ENCODE results near the gene DKK2. TPM values are rescaled to one million over a fixed set of nuclear protein-coding genes. Genes with fewer than 3 reads are reported as not detected.

Gene DKK2
- total and polyA plus RNA-seq, 10 of the 15 experiments (the other 5 are each of a cell fraction or from before 2014, with no cell fraction given) = not detected

GRCh38 chr4:107060388-107060787 lies 24.3 kb upstream of the DKK2 start (continued):
- TF ChIP-seq MAX (IDR thresholded peaks at IDR 0.05; ENCODE audit: low read depth, low read length) (no peak), KAT2A (conservative IDR thresholded peaks at IDR 0.05; ENCODE audit: control insufficient read depth, low read depth, low read length) (no peak), CEBPB (IDR thresholded peaks at IDR 0.05; ENCODE audit: borderline replicate concordance in 1 of 2, low read depth in 2 of 2, low read length in 2 of 2) (no peak)

GRCh38 chr4:107058828-107059227 lies 22.7 kb upstream of the DKK2 start:
- no peaks in the 10 kb centered on the region for H4K20me1 ChIP-seq (ENCODE audit: control insufficient read depth, insufficient read depth)
- H3K4me2 ChIP-seq (ENCODE audit: control insufficient read depth, insufficient read depth) = no peak overlapping the region
- BruUV-seq (replicated peaks) = no TSS peak
- SMC1A ChIA-PET (ENCODE audit: uncharacterized antibody, unreplicated experiment) = no interaction called here
- no peaks in the 10 kb centered on the region for H3K4me1 ChIP-seq (ENCODE audit: control insufficient read depth, insufficient read depth, low read length)
- CTCF ChIA-PET = no interaction called here
- POLR2A ChIA-PET = no interaction called here
- TF ChIP-seq KDM1A (IDR thresholded peaks at IDR 0.05; ENCODE audit: borderline replicate concordance) (no peak), NR2C2 (IDR thresholded peaks at IDR 0.05; ENCODE audit: borderline replicate concordance, control insufficient read depth, insufficient read length, low read depth) (no peak), FOXM1 (IDR thresholded peaks at IDR 0.05; ENCODE audit: low read depth, low read length) (no peak), FOS (IDR thresholded peaks at IDR 0.05; ENCODE audit: borderline replicate concordance, extremely low read depth, insufficient read length) (no peak), CBX5 (IDR thresholded peaks at IDR 0.05; ENCODE audit: low read depth) (no peak), MEF2B (IDR thresholded peaks at IDR 0.05; ENCODE audit: partially characterized antibody, poor library complexity, severe bottlenecking) (no peak), ATF7 (IDR thresholded peaks at IDR 0.05; ENCODE audit: low read depth) (no peak), EZH2 (IDR thresholded peaks at IDR 0.05; ENCODE audit: borderline replicate concordance, control insufficient read depth, low read depth, low read length) (no peak), MTA3 (IDR thresholded peaks at IDR 0.05; ENCODE audit: borderline replicate concordance, low read length) (no peak), SP1 (IDR thresholded peaks at IDR 0.05; ENCODE audit: low read depth, low read length) (no peak), RFX5 (IDR thresholded peaks at IDR 0.05; ENCODE audit: low read depth, low read length) (no peak), YY1 (IDR thresholded peaks at IDR 0.05; ENCODE audit: low read depth, low read length) (no peak)
- TF ChIP-seq, protein P1, sequence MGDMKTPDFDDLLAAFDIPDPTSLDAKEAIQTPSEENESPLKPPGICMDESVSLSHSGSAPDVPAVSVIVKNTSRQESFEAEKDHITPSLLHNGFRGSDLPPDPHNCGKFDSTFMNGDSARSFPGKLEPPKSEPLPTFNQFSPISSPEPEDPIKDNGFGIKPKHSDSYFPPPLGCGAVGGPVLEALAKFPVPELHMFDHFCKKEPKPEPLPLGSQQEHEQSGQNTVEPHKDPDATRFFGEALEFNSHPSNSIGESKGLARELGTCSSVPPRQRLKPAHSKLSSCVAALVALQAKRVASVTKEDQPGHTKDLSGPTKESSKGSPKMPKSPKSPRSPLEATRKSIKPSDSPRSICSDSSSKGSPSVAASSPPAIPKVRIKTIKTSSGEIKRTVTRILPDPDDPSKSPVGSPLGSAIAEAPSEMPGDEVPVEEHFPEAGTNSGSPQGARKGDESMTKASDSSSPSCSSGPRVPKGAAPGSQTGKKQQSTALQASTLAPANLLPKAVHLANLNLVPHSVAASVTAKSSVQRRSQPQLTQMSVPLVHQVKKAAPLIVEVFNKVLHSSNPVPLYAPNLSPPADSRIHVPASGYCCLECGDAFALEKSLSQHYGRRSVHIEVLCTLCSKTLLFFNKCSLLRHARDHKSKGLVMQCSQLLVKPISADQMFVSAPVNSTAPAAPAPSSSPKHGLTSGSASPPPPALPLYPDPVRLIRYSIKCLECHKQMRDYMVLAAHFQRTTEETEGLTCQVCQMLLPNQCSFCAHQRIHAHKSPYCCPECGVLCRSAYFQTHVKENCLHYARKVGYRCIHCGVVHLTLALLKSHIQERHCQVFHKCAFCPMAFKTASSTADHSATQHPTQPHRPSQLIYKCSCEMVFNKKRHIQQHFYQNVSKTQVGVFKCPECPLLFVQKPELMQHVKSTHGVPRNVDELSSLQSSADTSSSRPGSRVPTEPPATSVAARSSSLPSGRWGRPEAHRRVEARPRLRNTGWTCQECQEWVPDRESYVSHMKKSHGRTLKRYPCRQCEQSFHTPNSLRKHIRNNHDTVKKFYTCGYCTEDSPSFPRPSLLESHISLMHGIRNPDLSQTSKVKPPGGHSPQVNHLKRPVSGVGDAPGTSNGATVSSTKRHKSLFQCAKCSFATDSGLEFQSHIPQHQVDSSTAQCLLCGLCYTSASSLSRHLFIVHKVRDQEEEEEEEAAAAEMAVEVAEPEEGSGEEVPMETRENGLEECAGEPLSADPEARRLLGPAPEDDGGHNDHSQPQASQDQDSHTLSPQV (IDR thresholded peaks at IDR 0.05) = no peak
- ATAC-seq = no peak
- no peaks in the 10 kb centered on the region for H3K9me3 ChIP-seq (replicated peaks; ENCODE audit: control insufficient read depth, insufficient read depth, low read length)
- intact Hi-C loops (cut with micrococcal nuclease; ENCODE audit: unreplicated experiment) = no loop called here
- no peak overlapping the region for H3K9ac ChIP-seq (ENCODE audit: control insufficient read depth, insufficient read depth, low read length)
- no peaks in the 10 kb centered on the region for H3K27me3 ChIP-seq (replicated peaks in 1 of 2; ENCODE audit: control insufficient read depth in 2 of 2, insufficient read depth in 2 of 2, low read length in 1 of 2)
- FAIRE-seq = no peak
- in situ Hi-C loops (cut with MboI) = no loop called here
- WGBS (ENCODE audit: insufficient coverage, insufficient replicate concordance, low lambda C conversion rate, missing lambda C conversion rate) = 0% methylated on average over 1 of the region's 1 CpG
- H3K79me2 ChIP-seq (ENCODE audit: control insufficient read depth, insufficient read depth, low read length) = no peaks in the 10 kb centered on the region
- H3K36me3 ChIP-seq (ENCODE audit: control insufficient read depth in 2 of 2, insufficient read depth in 2 of 2, low read length in 1 of 2) = no peaks in the 10 kb centered on the region
- no peak overlapping the region for H3K27ac ChIP-seq (ENCODE audit: control insufficient read depth, insufficient read depth)
- H3K4me3 ChIP-seq = no peak overlapping the region
- no peak overlapping the region for H2AFZ ChIP-seq (ENCODE audit: control insufficient read depth, low read depth, low read length)
- DNase-seq (ENCODE audit: low read depth, low spot score) = no peak
- RAD21 ChIA-PET (ENCODE audit: unreplicated experiment) = no interaction called here

Measured in GM12878 (cell line).